Upper lobe of left lung (tissue), 4 donors: Measurements from ENCODE around the gene SSX7.
"Not testable (repeated sequence)": the region's sequence is repeated elsewhere in the genome, so short reads cannot be mapped to it uniquely, and the experiment has no call there.

Experiments
- EP300 ChIP-seq, 4 donors: sonication (generic); formaldehyde crosslinking; IDR thresholded peaks; one replicate each; pipeline ENCODE4 v1.5.1; 2017; ENCODE audit warnings: antibody characterized with exemption in 4 of 4, control low read depth in 2 of 4
- POLR2A ChIP-seq, 4 donors: fragments of 450-650 bp; IDR thresholded peaks; one replicate each; pipeline ENCODE4 v1.5.1; 2016 to 2017; ENCODE audit warnings: antibody characterized with exemption in 4 of 4, mild to moderate bottlenecking in 2 of 4
- POLR2AphosphoS5 ChIP-seq, 2 donors: sonication (generic); formaldehyde crosslinking; IDR thresholded peaks; one replicate each; pipeline ENCODE4 v1.5.1; 2017; ENCODE audit warnings: antibody characterized with exemption in 2 of 2
- TF ChIP-seq, protein P1 (sequence below), 6 experiments: fragments of 450-650 bp in 4 of 6; fragments of 200-600 bp in 2 of 6; sonication (generic) in 2 of 6; IDR thresholded peaks; one replicate each; pipeline ENCODE4 v1.5.1; 2016 to 2019; ENCODE audit warnings: antibody characterized with exemption in 6 of 6

DNA sequence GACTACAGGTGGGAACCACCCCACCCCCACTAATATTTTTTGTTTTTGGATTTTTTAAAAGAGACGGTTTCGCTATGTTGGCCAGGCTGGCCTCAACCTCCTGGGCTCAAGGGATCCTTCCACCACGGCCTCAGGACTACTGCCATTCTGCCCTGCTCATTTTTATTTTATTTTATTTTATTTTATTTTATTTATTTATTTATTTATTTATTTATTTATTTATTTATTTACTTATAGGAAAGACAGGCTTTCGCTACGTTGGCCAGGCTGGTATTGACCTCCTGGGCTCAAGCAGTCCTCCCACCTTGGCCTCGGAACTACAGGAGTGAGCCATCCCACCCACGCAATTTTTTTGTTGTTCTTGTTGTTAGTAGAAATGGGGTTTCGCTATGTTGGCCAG lies 775 bp upstream of the SSX7 start:
- not testable (repeated sequence) for TF ChIP-seq EP300, POLR2AphosphoS5, POLR2A (IDR thresholded peaks at IDR 0.05)
- TF ChIP-seq, protein P1, sequence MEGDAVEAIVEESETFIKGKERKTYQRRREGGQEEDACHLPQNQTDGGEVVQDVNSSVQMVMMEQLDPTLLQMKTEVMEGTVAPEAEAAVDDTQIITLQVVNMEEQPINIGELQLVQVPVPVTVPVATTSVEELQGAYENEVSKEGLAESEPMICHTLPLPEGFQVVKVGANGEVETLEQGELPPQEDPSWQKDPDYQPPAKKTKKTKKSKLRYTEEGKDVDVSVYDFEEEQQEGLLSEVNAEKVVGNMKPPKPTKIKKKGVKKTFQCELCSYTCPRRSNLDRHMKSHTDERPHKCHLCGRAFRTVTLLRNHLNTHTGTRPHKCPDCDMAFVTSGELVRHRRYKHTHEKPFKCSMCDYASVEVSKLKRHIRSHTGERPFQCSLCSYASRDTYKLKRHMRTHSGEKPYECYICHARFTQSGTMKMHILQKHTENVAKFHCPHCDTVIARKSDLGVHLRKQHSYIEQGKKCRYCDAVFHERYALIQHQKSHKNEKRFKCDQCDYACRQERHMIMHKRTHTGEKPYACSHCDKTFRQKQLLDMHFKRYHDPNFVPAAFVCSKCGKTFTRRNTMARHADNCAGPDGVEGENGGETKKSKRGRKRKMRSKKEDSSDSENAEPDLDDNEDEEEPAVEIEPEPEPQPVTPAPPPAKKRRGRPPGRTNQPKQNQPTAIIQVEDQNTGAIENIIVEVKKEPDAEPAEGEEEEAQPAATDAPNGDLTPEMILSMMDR (IDR thresholded peaks at IDR 0.05) = not testable (repeated sequence)
